GM12892 (cell line): Measurements from ENCODE around the gene EGFLAM. TPM values are rescaled to one million over a fixed set of nuclear protein-coding genes. Genes with fewer than 3 reads are reported as not detected.

Experiments
- DNase-seq: peaks from one replicate; pipeline ENCODE4 v3.0.0; 2011; ENCODE audit not compliant: insufficient read length
- FAIRE-seq: peaks from 2 replicates; lab custom pipeline; 2011; peaks lifted over from hg19 to GRCh38; lab: Jason Lieb, UNC
- POLR2A ChIP-seq: IDR thresholded peaks from 2 replicates; pipeline ENCODE4 v1.6.1; 2011; ENCODE audit warnings: low read depth, low read length, control low read depth
- POLR2AphosphoS5 ChIP-seq: IDR thresholded peaks from 2 replicates; pipeline ENCODE4 v1.6.1; 2011; ENCODE audit warnings: low read depth, low read length, control low read depth
- TAF1 ChIP-seq: IDR thresholded peaks from 2 replicates; pipeline ENCODE4 v1.6.1; 2011; ENCODE audit warnings: low read depth, mild to moderate bottlenecking, control low read depth, low read length, borderline replicate concordance
- polyA plus RNA-seq: library from polyadenylated mRNA; unstranded; fragments of >200 nt; gene quantifications from one replicate; pipeline ENCODE4 v1.2.1, GENCODE V29; 2012; ENCODE audit warnings: missing spikeins, inconsistent platforms; ENCODE audit not compliant: missing spikeins

Gene EGFLAM
- not detected for polyA plus RNA-seq

DNA sequence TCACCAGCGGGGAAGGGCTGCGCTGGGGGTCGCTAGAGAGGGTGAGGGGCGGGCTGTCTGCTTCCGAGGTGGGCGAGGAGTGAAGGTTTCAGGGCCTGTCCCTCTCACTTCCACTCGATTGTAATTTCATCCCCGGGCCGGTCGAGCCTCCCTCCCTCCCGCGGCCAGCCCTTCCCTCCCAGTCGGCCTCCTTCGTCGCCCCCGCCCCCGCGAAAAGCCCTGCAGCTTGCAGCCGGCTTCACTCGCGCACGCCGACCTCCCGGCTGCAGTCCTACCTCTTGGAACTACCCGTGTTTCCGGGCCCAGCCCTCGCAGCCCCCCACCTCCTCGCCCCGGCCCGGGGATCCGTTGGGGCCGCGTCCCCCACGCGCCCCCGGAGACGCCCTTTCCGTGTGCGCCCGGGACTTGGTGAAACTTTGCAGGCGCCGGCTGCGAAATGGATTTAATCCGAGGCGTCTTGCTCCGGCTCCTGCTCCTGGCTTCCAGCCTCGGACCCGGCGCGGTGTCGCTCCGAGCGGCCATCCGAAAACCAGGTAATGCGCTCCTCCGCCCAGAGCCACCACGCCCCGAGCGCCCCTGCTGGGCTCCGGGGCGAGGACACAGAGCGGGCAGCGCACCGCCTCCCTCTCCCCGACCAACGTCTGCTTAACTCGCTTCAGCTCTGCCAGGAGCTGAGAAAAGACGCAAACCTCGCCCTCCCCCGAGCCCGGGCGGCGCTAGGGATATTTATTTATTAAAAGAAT lies at the start of gene EGFLAM:
Gene EGFLAM, plus strand, starts transcription at position 241 of the 743 bp plus-strand sequence. Its CDS starts 196 bp downstream, at position 437.
- FAIRE-seq (no peak), DNase-seq (no peak)
- no peak for TF ChIP-seq POLR2A
- no peak for TF ChIP-seq TAF1
- no peak for TF ChIP-seq POLR2AphosphoS5

- FAIRE-seq (no peak), DNase-seq (no peak)
- no peak for TF ChIP-seq POLR2A
- TF ChIP-seq POLR2AphosphoS5, result no peak
- TF ChIP-seq TAF1, result no peak
Observed at GRCh38 chr5:38208782-38209378, 49.5 kb upstream of the EGFLAM start.

- no peak for FAIRE-seq
- no peak for TF ChIP-seq POLR2AphosphoS5
- TF ChIP-seq TAF1, result no peak
- no peak for TF ChIP-seq POLR2A
Observed at GRCh38 chr5:38210676-38211353, 47.5 kb upstream of the EGFLAM start.

DNA sequence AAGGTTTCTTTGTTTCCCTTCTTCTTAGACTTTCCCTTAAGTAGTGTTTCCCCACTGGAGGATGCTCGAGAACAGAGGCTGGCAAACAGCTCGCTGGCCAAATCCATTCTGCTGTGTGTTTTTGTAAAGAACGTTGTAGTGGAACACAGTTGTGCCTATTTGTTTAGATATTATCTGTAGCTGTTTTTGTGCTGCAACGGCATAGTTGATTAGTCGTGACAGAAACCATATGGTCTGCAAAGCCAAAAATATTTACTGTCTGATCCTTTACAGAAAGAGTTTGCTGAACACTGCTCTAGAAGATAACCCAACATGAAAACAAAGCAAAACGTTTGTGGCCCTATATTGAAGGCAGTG lies 47.0 kb upstream of the EGFLAM start:
- DNase-seq (no peak), FAIRE-seq (no peak)
- TF ChIP-seq POLR2A, result no peak
- no peak for TF ChIP-seq POLR2AphosphoS5
- TF ChIP-seq TAF1, result no peak

More at GRCh38 chr5:38210676-38211353, 47.5 kb upstream of the EGFLAM start:
- no peak for DNase-seq

DNA sequence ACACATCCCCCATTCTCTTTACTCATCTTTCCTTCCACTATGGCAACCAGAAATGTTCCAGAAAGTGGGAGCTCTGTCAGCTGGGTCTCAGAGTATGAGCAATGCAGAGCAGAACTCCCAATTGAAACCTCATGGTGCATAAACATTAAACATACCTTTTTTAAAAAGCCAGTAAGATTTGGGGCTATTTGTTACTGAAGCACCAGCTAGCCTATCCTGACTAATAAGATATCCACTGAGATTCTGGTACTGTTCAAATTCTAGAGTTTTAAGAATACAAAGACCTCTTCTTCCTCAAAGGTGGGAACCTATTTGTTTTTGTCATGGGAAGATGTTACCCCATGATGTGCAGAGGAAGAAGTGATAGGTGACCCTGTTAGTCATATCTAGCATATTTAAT lies 46.1 kb upstream of the EGFLAM start:
- FAIRE-seq (no peak), DNase-seq (no peak)
- TF ChIP-seq TAF1 (no peak), POLR2AphosphoS5 (no peak), POLR2A (no peak)

- DNase-seq (no peak), FAIRE-seq (no peak)
- TF ChIP-seq POLR2AphosphoS5, result no peak
- TF ChIP-seq TAF1, result no peak
- TF ChIP-seq POLR2A, result no peak
Observed at GRCh38 chr5:38226091-38226490, 32.3 kb upstream of the EGFLAM start.

- FAIRE-seq (no peak), DNase-seq (no peak)
- TF ChIP-seq POLR2A, result no peak
- no peak for TF ChIP-seq TAF1
- TF ChIP-seq POLR2AphosphoS5, result no peak
Observed at GRCh38 chr5:38228914-38229313, 29.4 kb upstream of the EGFLAM start.

- FAIRE-seq (no peak), DNase-seq (no peak)
- TF ChIP-seq POLR2A, result no peak
- TF ChIP-seq POLR2AphosphoS5, result no peak
- TF ChIP-seq TAF1, result no peak
Observed at GRCh38 chr5:38234737-38235136, 23.6 kb upstream of the EGFLAM start.

DNA sequence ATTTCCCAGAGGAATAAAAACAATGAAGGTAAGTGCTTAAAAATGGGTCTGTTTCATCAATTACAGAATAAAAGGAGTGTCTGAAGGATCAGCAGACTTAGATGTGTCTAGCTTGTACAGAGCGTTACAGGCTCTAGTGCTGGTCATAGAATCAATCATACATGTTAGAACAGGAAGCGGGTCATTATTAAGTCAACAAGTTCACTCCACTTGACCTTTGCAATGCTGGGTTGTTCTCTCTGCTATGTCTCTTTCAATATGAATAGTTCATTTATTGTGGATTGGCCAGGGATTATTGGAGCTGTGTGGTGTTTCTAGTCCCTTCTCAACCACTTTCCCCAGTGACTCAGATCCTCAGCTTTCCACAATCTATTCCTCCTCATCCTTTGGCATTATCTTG lies 20.7 kb upstream of the EGFLAM start:
- TF ChIP-seq TAF1 (no peak), POLR2AphosphoS5 (no peak), POLR2A (no peak)
- no peak for FAIRE-seq
- no peak for DNase-seq

DNA sequence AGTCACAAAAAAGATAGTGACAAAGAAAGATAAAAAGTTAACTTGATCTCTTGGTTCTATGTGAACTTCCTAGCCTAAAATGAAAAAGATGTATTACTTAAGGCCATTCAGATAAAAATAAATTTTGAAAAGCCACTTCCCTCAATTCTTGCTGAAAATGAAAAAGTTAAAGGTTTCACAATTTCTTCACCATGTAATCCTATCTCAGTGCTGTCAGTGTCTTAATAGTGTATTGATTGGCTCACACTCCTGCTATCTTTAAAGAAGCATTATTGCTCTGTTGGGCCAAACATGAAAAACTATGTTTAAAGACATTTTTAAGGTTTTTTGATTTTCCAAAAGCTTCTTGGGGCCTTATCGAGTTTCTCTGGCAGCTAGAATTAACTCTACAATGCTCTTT lies 18.1 kb upstream of the EGFLAM start:
- FAIRE-seq, result no peak
- TF ChIP-seq TAF1 (no peak), POLR2A (no peak), POLR2AphosphoS5 (no peak)
- DNase-seq, result no peak

GRCh38 chr5:38241655-38242054 lies 16.7 kb upstream of the EGFLAM start:
- FAIRE-seq (no peak), DNase-seq (no peak)
- TF ChIP-seq TAF1 (no peak), POLR2AphosphoS5 (no peak), POLR2A (no peak)
